ENCODE data around the gene DOK6.

The DOK6 gene

GRCh38 chr18:69402533-69402989 lies 1.9 kb downstream of the DOK6 start:
- Mint-ChIP-seq H3K27ac (peak overlapping the region; percentile 82 to 96 (median 94)), H3K4me3 (peak overlapping the region; percentile 83 to 98 (median 88)), H3K9me3 (no peaks in the 10 kb centered on the region), H3K4me1 (peaks cover 29% of the 10 kb centered on the region), H3K36me3 (ENCODE audit: low read depth) (no peaks in the 10 kb centered on the region), H3K27me3 (ENCODE audit: low read depth) (peaks cover 15% of the 10 kb centered on the region)
- TF ChIP-seq CTCF (IDR thresholded peaks at IDR 0.05; ENCODE audit: unreplicated experiment in 3 of 3): no peak

- no peaks in the 10 kb centered on the region for H3K27me3 Mint-ChIP-seq (ENCODE audit: low read depth)
- no peak overlapping the region for H3K27ac Mint-ChIP-seq
- H3K36me3 Mint-ChIP-seq (ENCODE audit: low read depth): peaks cover 7% of the 10 kb centered on the region
- TF ChIP-seq CTCF (IDR thresholded peaks at IDR 0.05; ENCODE audit: unreplicated experiment in 3 of 3): no peak
- no peaks in the 10 kb centered on the region for H3K4me1 Mint-ChIP-seq
- no peak overlapping the region for H3K4me3 Mint-ChIP-seq
- no peaks in the 10 kb centered on the region for H3K9me3 Mint-ChIP-seq
Measured at GRCh38 chr18:69408522-69408921, 7.8 kb downstream of the DOK6 start.

- no peak for TF ChIP-seq CTCF (IDR thresholded peaks at IDR 0.05; ENCODE audit: unreplicated experiment in 3 of 3)
- Mint-ChIP-seq H3K9me3 (no peaks in the 10 kb centered on the region), H3K27ac (no peak overlapping the region), H3K27me3 (ENCODE audit: low read depth) (no peaks in the 10 kb centered on the region), H3K36me3 (ENCODE audit: low read depth) (peaks cover 7% of the 10 kb centered on the region), H3K4me1 (no peaks in the 10 kb centered on the region), H3K4me3 (no peak overlapping the region)
Measured at GRCh38 chr18:69411199-69411598, 10.5 kb downstream of the DOK6 start.

GRCh38 chr18:69414184-69414583 lies 13.5 kb downstream of the DOK6 start:
- no peaks in the 10 kb centered on the region for H3K4me1 Mint-ChIP-seq
- no peak overlapping the region for H3K27ac Mint-ChIP-seq
- H3K27me3 Mint-ChIP-seq (ENCODE audit: low read depth): no peaks in the 10 kb centered on the region
- H3K36me3 Mint-ChIP-seq (ENCODE audit: low read depth): peaks cover 4% of the 10 kb centered on the region
- H3K9me3 Mint-ChIP-seq: no peaks in the 10 kb centered on the region
- TF ChIP-seq CTCF (IDR thresholded peaks at IDR 0.05; ENCODE audit: unreplicated experiment in 3 of 3): no peak
- no peak overlapping the region for H3K4me3 Mint-ChIP-seq

GRCh38 chr18:69432847-69433246 lies 32.2 kb downstream of the DOK6 start:
- H3K27me3 Mint-ChIP-seq (ENCODE audit: low read depth): no peaks in the 10 kb centered on the region
- H3K4me1 Mint-ChIP-seq: no peaks in the 10 kb centered on the region
- H3K4me3 Mint-ChIP-seq: no peak overlapping the region
- H3K36me3 Mint-ChIP-seq (ENCODE audit: low read depth): peaks cover 18% of the 10 kb centered on the region
- no peak overlapping the region for H3K27ac Mint-ChIP-seq
- peaks cover 22% of the 10 kb centered on the region for H3K9me3 Mint-ChIP-seq
- TF ChIP-seq CTCF (IDR thresholded peaks at IDR 0.05; ENCODE audit: unreplicated experiment in 3 of 3): no peak

- peaks cover 38% of the 10 kb centered on the region for H3K36me3 Mint-ChIP-seq (ENCODE audit: low read depth)
- H3K27ac Mint-ChIP-seq: no peak overlapping the region
- no peak for TF ChIP-seq CTCF (IDR thresholded peaks at IDR 0.05; ENCODE audit: unreplicated experiment in 3 of 3)
- no peaks in the 10 kb centered on the region for H3K27me3 Mint-ChIP-seq (ENCODE audit: low read depth)
- no peaks in the 10 kb centered on the region for H3K4me1 Mint-ChIP-seq
- H3K9me3 Mint-ChIP-seq: peaks cover 38% of the 10 kb centered on the region
- H3K4me3 Mint-ChIP-seq: no peak overlapping the region
Measured at GRCh38 chr18:69435000-69435399, 34.3 kb downstream of the DOK6 start.
